Measurements from ENCODE around the gene MAST3. TPM values are rescaled to one million over a fixed set of nuclear protein-coding genes. Genes with fewer than 3 reads are reported as not detected.

MAST3 gene
- polyA plus RNA-seq, 1 of the 3 experiments (the other 2 are of a cell fraction) = 4.5 TPM

DNA sequence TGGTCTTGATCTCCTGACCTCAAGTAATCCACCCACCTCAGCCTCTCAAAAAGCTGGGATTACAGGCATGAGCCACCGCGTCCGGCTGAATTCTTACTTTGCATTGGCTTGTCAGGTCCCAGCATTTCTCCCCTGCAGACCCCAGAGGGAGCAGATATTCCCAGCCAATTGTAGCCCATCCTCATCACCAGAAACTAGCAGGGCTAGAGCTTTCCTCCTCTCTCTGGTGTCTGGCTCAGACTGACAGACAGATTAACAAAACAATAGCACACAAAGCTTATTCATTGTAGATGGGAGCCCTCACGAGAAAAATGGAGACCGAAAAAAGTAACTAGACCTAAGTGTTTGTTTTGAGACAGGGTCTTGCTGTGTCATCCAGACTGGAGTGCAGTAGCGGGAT is 88.0 kb downstream of the MAST3 start:
- Histone ChIP-seq H4K20me1 (ENCODE audit: insufficient read depth) (no peaks in the 10 kb centered on the region), H2AFZ (ENCODE audit: low read depth) (no peak overlapping the region), H3K4me3 (ENCODE audit: low read depth in 2 of 2, low read length in 1 of 2) (no peak overlapping the region), H3K27me3 (ENCODE audit: insufficient read depth) (no peaks in the 10 kb centered on the region), H3K4me1 (ENCODE audit: control insufficient read depth in 1 of 2, insufficient read depth in 2 of 2, low read depth in 1 of 2, low read length in 1 of 2) (no peaks in the 10 kb centered on the region), H3K79me2 (ENCODE audit: insufficient read depth) (no peaks in the 10 kb centered on the region), H3K9ac (no peak overlapping the region), H3K27ac (ENCODE audit: low read depth in 2 of 2, low read length in 1 of 2) (no peak overlapping the region), H3K9me2 (no peaks in the 10 kb centered on the region), H3K36me3 (replicated peaks in 1 of 2; ENCODE audit: control insufficient read depth in 1 of 2, insufficient read depth in 2 of 2, low read length in 1 of 2) (no peaks in the 10 kb centered on the region), H3K4me2 (no peak overlapping the region), H3K9me3 (no peaks in the 10 kb centered on the region), H3F3A (replicated peaks; ENCODE audit: insufficient read depth) (peaks cover 3% of the 10 kb centered on the region)
- WGBS (ENCODE audit: low lambda C conversion rate) = 90% methylated on average over 5 of the region's 6 CpGs
- POLR2A ChIA-PET = no interaction called here
- no peak for DNase-seq
- TF ChIP-seq SMC3 (IDR thresholded peaks at IDR 0.05; ENCODE audit: low read depth, low read length) (no peak), FOXJ3 (CRISPR knock-in tag; IDR thresholded peaks at IDR 0.05) (no peak), TAF1 (IDR thresholded peaks at IDR 0.05; ENCODE audit: borderline replicate concordance, low read depth, low read length) (no peak), ELF1 (IDR thresholded peaks at IDR 0.05) (no peak), FOXM1 (IDR thresholded peaks at IDR 0.05; ENCODE audit: low read depth) (no peak), TEAD4 (IDR thresholded peaks at IDR 0.05; ENCODE audit: borderline replicate concordance, insufficient read depth) (no peak), GATA2 (CRISPR knock-in tag; IDR thresholded peaks at IDR 0.05) (no peak)
- TF ChIP-seq, protein P1, sequence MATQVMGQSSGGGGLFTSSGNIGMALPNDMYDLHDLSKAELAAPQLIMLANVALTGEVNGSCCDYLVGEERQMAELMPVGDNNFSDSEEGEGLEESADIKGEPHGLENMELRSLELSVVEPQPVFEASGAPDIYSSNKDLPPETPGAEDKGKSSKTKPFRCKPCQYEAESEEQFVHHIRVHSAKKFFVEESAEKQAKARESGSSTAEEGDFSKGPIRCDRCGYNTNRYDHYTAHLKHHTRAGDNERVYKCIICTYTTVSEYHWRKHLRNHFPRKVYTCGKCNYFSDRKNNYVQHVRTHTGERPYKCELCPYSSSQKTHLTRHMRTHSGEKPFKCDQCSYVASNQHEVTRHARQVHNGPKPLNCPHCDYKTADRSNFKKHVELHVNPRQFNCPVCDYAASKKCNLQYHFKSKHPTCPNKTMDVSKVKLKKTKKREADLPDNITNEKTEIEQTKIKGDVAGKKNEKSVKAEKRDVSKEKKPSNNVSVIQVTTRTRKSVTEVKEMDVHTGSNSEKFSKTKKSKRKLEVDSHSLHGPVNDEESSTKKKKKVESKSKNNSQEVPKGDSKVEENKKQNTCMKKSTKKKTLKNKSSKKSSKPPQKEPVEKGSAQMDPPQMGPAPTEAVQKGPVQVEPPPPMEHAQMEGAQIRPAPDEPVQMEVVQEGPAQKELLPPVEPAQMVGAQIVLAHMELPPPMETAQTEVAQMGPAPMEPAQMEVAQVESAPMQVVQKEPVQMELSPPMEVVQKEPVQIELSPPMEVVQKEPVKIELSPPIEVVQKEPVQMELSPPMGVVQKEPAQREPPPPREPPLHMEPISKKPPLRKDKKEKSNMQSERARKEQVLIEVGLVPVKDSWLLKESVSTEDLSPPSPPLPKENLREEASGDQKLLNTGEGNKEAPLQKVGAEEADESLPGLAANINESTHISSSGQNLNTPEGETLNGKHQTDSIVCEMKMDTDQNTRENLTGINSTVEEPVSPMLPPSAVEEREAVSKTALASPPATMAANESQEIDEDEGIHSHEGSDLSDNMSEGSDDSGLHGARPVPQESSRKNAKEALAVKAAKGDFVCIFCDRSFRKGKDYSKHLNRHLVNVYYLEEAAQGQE (IDR thresholded peaks at IDR 0.05; ENCODE audit: low read depth, low read length) = no peak
- TF ChIP-seq, protein P2, sequence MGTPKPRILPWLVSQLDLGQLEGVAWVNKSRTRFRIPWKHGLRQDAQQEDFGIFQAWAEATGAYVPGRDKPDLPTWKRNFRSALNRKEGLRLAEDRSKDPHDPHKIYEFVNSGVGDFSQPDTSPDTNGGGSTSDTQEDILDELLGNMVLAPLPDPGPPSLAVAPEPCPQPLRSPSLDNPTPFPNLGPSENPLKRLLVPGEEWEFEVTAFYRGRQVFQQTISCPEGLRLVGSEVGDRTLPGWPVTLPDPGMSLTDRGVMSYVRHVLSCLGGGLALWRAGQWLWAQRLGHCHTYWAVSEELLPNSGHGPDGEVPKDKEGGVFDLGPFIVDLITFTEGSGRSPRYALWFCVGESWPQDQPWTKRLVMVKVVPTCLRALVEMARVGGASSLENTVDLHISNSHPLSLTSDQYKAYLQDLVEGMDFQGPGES (IDR thresholded peaks at IDR 0.05; ENCODE audit: low read depth, low read length) = no peak
- TF ChIP-seq, protein P3, sequence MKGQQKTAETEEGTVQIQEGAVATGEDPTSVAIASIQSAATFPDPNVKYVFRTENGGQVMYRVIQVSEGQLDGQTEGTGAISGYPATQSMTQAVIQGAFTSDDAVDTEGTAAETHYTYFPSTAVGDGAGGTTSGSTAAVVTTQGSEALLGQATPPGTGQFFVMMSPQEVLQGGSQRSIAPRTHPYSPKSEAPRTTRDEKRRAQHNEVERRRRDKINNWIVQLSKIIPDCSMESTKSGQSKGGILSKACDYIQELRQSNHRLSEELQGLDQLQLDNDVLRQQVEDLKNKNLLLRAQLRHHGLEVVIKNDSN (IDR thresholded peaks at IDR 0.05; ENCODE audit: borderline replicate concordance, low read depth) = no peak
- TF ChIP-seq, protein P4, sequence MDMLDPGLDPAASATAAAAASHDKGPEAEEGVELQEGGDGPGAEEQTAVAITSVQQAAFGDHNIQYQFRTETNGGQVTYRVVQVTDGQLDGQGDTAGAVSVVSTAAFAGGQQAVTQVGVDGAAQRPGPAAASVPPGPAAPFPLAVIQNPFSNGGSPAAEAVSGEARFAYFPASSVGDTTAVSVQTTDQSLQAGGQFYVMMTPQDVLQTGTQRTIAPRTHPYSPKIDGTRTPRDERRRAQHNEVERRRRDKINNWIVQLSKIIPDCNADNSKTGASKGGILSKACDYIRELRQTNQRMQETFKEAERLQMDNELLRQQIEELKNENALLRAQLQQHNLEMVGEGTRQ (IDR thresholded peaks at IDR 0.05; ENCODE audit: borderline replicate concordance, low read depth, low read length) = no peak
- TF ChIP-seq, protein P5, sequence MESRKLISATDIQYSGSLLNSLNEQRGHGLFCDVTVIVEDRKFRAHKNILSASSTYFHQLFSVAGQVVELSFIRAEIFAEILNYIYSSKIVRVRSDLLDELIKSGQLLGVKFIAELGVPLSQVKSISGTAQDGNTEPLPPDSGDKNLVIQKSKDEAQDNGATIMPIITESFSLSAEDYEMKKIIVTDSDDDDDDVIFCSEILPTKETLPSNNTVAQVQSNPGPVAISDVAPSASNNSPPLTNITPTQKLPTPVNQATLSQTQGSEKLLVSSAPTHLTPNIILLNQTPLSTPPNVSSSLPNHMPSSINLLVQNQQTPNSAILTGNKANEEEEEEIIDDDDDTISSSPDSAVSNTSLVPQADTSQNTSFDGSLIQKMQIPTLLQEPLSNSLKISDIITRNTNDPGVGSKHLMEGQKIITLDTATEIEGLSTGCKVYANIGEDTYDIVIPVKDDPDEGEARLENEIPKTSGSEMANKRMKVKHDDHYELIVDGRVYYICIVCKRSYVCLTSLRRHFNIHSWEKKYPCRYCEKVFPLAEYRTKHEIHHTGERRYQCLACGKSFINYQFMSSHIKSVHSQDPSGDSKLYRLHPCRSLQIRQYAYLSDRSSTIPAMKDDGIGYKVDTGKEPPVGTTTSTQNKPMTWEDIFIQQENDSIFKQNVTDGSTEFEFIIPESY (IDR thresholded peaks at IDR 0.05; ENCODE audit: borderline replicate concordance, low read depth) = no peak
- CTCF ChIA-PET = interaction anchor here (1.4 to 3.0 kb wide), 2 partner anchors 18 to 66 kb away, joined by 4 to 10 read pairs; no protein-coding TSS in a partner anchor
